NCI-H345 treated with DMSO at 0.1 percent for 48 hours (cell line): Measurements from ENCODE around the gene MEX3C.

ENCODE experiments used
- DNase-seq: peaks from one replicate; lab custom pipeline; 2025; ENCODE audit not compliant: unreplicated experiment; lab: John Stamatoyannopoulos, UW

MEX3C gene

GRCh38 chr18:51154431-51155063 is 42.9 kb downstream of the MEX3C start:
- DNase-seq: no peak

GRCh38 chr18:51153659-51154371 is 43.7 kb downstream of the MEX3C start:
- DNase-seq: no peak

DNA sequence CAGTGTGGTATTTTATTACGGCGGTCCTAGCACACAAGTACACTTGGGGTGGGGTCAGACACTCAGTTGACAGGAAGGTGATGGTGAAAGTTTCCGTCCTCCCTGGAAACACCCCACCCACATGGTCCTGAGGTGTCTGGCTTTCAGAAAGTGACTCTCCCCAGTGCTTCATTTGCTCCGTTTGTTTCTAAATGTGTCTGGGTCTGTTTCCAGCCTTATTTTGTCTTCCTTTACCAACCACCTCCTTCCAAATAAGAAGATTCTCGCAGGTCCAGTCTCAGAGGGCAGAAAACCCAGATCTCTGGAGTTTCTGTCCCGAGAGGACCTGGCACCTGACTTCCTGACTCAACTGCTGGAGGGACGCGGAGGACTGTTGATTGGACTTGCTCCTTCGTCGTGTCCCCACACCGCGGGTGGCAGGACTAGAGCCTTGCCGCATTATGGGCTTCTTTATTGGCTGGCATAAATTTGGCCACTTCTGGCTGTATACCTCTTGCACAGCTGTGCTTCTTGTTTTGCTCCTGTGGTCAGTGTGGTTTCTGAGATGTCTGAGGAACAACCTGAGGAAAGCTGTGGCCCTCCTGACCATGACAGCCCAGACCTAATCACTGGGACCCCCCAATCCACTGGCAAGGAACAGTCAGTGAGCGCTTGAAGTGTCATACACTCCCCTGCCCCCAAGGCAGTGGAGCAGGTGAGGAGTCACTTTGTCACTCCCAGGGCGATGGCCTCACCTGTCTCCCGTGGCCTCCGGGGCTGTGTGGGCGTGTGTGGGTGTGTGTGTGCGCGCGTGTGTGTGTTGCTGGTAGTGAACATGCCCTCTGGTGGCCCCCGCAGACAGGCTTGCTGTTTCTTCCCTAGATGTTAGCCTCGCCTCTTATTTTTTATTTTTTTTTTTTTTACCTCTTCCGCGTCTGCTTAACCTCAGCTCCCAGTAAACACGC is 45.6 kb downstream of the MEX3C start:
- DNase-seq: no peak

DNA sequence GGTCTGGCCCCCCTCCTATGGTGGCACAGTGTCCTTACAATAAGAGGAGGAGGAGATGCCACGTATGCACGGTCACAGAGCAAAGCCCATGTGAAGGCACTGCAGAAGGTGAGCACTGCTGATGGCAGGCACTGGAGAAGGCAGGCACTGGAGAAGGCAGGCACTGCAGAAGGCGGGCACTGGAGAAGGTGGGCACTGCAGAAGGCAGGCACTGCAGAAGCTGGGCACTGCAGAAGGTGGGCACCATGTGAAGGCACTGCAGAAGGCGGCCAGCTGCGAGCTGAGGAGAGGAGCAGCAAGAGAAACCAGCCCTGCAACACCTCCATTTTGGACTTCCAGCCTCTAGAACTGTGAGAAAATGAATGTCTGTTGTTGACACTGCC is 46.3 kb downstream of the MEX3C start:
- DNase-seq: no peak

GRCh38 chr18:51150113-51150700 is 47.3 kb downstream of the MEX3C start:
- no peak for DNase-seq

DNA sequence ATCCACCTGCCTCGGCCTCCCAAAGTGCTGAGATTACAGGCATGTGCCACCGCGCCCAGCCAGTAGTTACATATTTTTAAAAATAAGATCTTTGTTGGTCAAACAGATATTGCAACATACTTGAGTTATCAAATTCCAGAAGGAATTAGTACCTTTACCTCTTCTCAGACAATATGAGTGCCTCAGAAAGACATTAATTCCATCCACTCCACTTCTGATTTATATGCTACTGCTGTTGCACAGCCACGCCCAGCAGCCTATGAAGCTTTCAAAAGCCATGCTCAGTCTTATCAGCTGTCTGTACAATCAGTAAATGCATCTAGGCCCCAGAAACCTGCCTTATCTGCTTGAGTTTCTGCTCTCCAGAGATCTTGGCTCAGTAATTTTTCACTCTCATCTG is 47.8 kb downstream of the MEX3C start:
- DNase-seq: no peak

- no peak for DNase-seq
These were observed 50.6 kb downstream of the MEX3C start for GRCh38 chr18:51146909-51147308.

GRCh38 chr18:51138936-51139335 is 58.5 kb downstream of the MEX3C start:
- no peak for DNase-seq

DNA sequence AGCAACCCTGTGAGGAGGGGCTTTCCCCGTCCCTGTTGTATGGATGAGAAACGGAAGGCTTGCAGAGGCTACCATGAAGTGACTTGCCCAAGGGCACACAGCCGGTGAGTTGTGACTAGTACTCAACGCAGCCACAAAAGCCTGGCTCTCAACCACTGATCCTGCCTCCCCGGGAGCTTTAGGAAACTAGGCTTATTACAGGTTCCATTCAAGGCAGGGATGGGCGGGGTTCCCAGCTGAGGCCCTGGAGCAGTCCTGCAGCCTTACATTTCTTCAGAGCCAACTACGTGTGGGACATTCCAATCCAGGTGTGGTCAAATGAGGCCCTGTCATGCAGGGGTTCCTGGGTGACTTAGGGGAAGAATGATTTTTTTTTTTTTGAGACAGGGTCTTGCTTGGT is 59.6 kb downstream of the MEX3C start:
- DNase-seq: no peak

- DNase-seq: no peak
These were observed 60.3 kb downstream of the MEX3C start for GRCh38 chr18:51137026-51137729.

- DNase-seq: no peak
These were observed 61.7 kb downstream of the MEX3C start for GRCh38 chr18:51135795-51136194.

- DNase-seq: no peak
These were observed 62.1 kb downstream of the MEX3C start for GRCh38 chr18:51135364-51135763.

DNA sequence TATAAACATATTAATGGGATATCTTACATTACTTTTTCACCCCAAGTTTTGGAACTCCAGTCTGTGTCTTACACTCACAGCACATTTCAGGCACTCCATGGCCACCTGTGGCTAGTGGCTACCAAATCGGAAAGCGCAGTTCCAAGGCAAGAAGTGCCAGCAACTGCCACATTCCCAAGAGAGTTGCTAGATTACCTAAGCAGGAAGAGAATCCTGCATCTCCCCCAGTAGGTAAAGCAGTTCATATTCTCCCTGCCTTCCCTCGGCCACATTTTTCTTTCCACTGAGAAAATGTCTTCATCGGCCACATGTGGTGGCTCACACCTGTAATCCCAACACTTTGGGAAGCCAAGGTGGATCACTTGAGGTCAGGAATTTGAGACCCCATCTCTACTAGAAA is 62.8 kb downstream of the MEX3C start:
- no peak for DNase-seq

GRCh38 chr18:51133580-51134160 is 63.8 kb downstream of the MEX3C start:
- no peak for DNase-seq

- DNase-seq: no peak
These were observed 65.1 kb downstream of the MEX3C start for GRCh38 chr18:51132256-51132935.

DNA sequence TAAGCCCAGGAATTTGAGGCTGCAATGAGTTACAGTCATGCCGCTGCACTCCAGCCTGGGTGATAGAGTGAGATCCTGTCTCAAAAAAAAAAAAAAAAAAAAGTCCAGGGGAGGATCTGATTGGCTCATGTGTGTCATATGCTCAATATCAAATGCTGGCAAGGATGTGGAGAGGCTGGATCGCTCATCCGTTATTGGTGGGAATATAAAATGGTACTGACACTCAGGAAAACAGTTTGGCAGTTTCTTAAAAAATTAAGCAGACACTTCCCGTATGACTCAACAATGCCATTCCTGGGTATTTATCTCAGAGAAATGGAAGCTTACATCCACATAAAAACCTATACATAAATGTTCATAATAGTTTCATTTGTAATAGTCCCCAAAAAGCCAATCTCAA is 68.9 kb downstream of the MEX3C start:
- no peak for DNase-seq

DNA sequence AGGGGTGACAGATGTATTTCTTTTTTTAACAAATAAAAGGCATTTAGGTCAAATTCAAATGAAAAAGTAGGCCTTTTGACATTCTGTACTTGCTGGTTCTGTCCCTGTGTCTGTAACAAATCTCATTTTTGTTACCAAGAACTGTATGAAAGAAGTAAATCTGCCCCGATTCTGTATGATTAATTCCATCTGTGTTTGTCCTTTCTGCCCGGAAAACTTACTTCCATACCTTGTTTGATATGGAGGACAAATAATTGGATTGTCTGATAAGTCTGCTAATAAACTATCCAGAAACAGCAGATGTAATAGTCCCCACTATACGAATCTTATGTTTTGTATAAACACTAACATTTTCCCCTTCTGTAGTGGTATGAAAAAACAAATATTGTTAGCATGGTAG is 69.8 kb downstream of the MEX3C start:
- no peak for DNase-seq

DNA sequence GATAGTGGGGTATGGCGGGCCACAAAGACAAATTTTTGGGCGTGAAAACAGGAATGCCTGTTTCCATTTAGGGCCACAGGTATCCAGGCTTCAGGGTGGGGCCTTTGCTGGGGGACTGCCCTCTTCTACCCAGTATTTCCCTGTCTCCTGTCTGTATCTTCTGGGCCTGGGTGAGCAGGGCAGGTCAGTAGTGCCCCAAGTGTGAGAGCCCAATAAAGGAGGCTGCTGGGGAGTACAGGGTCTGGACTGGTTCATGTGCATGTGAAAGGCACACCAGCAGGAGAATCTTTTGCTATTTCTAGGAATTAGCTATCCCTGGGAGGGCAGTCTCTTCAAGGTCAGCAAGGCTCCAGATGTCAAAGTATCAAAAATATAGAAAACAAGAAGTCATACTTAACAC is 71.5 kb downstream of the MEX3C start:
- DNase-seq: no peak
